Trophoblast cell (in vitro differentiated cells and primary cell): ENCODE data around the gene C12orf76.
"Not testable (repeated sequence)": the region's sequence is repeated elsewhere in the genome, so short reads cannot be mapped to it uniquely, and the experiment has no call there.

Experiments used
- DNase-seq, 2 donors: peaks; one replicate each; pipeline ENCODE4 v3.0.0-alpha.2; 2016
- H2AFZ ChIP-seq: 2 replicates; pipeline ENCODE4 v1.6.1; 2013; ENCODE audit warnings: low read length, moderate library complexity, mild to moderate bottlenecking; ENCODE audit not compliant: insufficient read depth, poor library complexity
- H2AK5ac ChIP-seq: 2 replicates; pipeline ENCODE4 v1.6.1; 2013; ENCODE audit warnings: mild to moderate bottlenecking, low read length
- H2BK120ac ChIP-seq: 2 replicates; pipeline ENCODE4 v1.6.1; 2013; ENCODE audit warnings: low read length, mild to moderate bottlenecking, moderate library complexity; ENCODE audit not compliant: insufficient read depth, poor library complexity
- H2BK12ac ChIP-seq: 2 replicates; pipeline ENCODE4 v1.6.1; 2013; ENCODE audit warnings: mild to moderate bottlenecking, low read length, moderate library complexity
- H2BK5ac ChIP-seq: 2 replicates; pipeline ENCODE4 v1.6.1; 2013; ENCODE audit warnings: low read length, low read depth, moderate library complexity, mild to moderate bottlenecking; ENCODE audit not compliant: poor library complexity
- H3K14ac ChIP-seq: 2 replicates; pipeline ENCODE4 v1.6.1; 2013; ENCODE audit warnings: mild to moderate bottlenecking, low read length
- H3K18ac ChIP-seq: 2 replicates; pipeline ENCODE4 v1.6.1; 2013; ENCODE audit warnings: mild to moderate bottlenecking, low read length
- H3K23ac ChIP-seq: 2 replicates; pipeline ENCODE4 v1.6.1; 2013; ENCODE audit warnings: low read length
- H3K27ac ChIP-seq: 2 replicates; pipeline ENCODE4 v1.5.1; 2013; ENCODE audit warnings: low read depth, mild to moderate bottlenecking, inconsistent platforms, low read length, moderate library complexity
- H3K27me3 ChIP-seq: 2 replicates; pipeline ENCODE4 v1.6.1; 2013; ENCODE audit warnings: inconsistent platforms, mild to moderate bottlenecking, low read length, moderate library complexity; ENCODE audit not compliant: insufficient read depth
- H3K36me3 ChIP-seq, 2 experiments: 1 replicate in 1 of 2; 2 replicates in 1 of 2; pipeline ENCODE4 v1.6.1; 2013; ENCODE audit warnings: low read length in 2 of 2, mild to moderate bottlenecking in 2 of 2, moderate library complexity in 1 of 2; ENCODE audit not compliant: insufficient read depth in 2 of 2, control insufficient read depth in 1 of 2
- H3K4ac ChIP-seq: 2 replicates; pipeline ENCODE4 v1.6.1; 2013; ENCODE audit warnings: low read depth, mild to moderate bottlenecking, low read length, moderate library complexity
- H3K4me1 ChIP-seq, 2 experiments: 1 replicate in 1 of 2; 2 replicates in 1 of 2; pipeline ENCODE4 v1.6.1; 2013; ENCODE audit warnings: low read length in 2 of 2, mild to moderate bottlenecking in 2 of 2, moderate library complexity in 1 of 2; ENCODE audit not compliant: insufficient read depth in 2 of 2, control insufficient read depth in 1 of 2
- H3K4me2 ChIP-seq: 2 replicates; pipeline ENCODE4 v1.6.1; 2013; ENCODE audit warnings: inconsistent platforms, mild to moderate bottlenecking, low read length, moderate library complexity
- H3K4me3 ChIP-seq: 2 replicates; pipeline ENCODE4 v1.5.1; 2013; ENCODE audit warnings: mild to moderate bottlenecking, low read depth, low read length, inconsistent platforms
- H3K79me1 ChIP-seq: one replicate; pipeline ENCODE4 v1.6.1; 2013; ENCODE audit warnings: low read length
- H3K79me2 ChIP-seq: 2 replicates; pipeline ENCODE4 v1.6.1; 2013; ENCODE audit warnings: low read length, mild to moderate bottlenecking; ENCODE audit not compliant: control insufficient read depth, insufficient read depth, poor library complexity
- H3K9ac ChIP-seq: 2 replicates; pipeline ENCODE4 v1.6.1; 2013; ENCODE audit warnings: mild to moderate bottlenecking, low read length
- H3K9me3 ChIP-seq: 2 replicates; pipeline ENCODE4 v1.6.1; 2013; ENCODE audit warnings: low read depth, mild to moderate bottlenecking, control low read depth, inconsistent platforms, low read length; ENCODE audit not compliant: insufficient read depth
- H4K12ac ChIP-seq: 2 replicates; pipeline ENCODE4 v1.6.1; 2013; ENCODE audit warnings: low read depth, mild to moderate bottlenecking, low read length, moderate library complexity
- H4K8ac ChIP-seq: 2 replicates; pipeline ENCODE4 v1.6.1; 2013; ENCODE audit warnings: low read depth, mild to moderate bottlenecking, low read length, moderate library complexity
- H4K91ac ChIP-seq: one replicate; pipeline ENCODE4 v1.6.1; 2013; ENCODE audit warnings: low read depth, mild to moderate bottlenecking, low read length, moderate library complexity
- WGBS: extraction: QIAGEN DNeasy Blood & Tissue Kit; methylation state at CpG from one replicate; pipeline ENCODE4 v1.1.7; 2013; ENCODE audit warnings: missing lambda C conversion rate; ENCODE audit not compliant: insufficient read length, insufficient coverage; ENCODE audit errors: extremely low coverage; 5-methylcytosine and 5-hydroxymethylcytosine counted together

The C12orf76 gene

GRCh38 chr12:110062241-110062640 lies 13.9 kb upstream of the C12orf76 start:
- no peak overlapping the region for H2AK5ac ChIP-seq
- no peak overlapping the region for H4K12ac ChIP-seq
- H3K4ac ChIP-seq, result no peak overlapping the region
- no peak overlapping the region for H3K4me2 ChIP-seq
- no peak overlapping the region for H3K18ac ChIP-seq
- no peak overlapping the region for H3K4me3 ChIP-seq
- H2AFZ ChIP-seq, result no peak overlapping the region
- WGBS, result no CpG with 5 or more reads among the region's 2 CpGs
- H3K36me3 ChIP-seq, result no peaks in the 10 kb centered on the region
- no peak overlapping the region for H4K8ac ChIP-seq
- H3K79me1 ChIP-seq, result no peaks in the 10 kb centered on the region
- no peak overlapping the region for H3K9ac ChIP-seq
- no peak overlapping the region for H3K27ac ChIP-seq
- no peak overlapping the region for H4K91ac ChIP-seq
- H3K4me1 ChIP-seq, result no peaks in the 10 kb centered on the region
- no peak overlapping the region for H3K14ac ChIP-seq
- H3K23ac ChIP-seq, result no peak overlapping the region
- no peak for DNase-seq
- H3K27me3 ChIP-seq, result no peaks in the 10 kb centered on the region
- H2BK120ac ChIP-seq, result no peak overlapping the region
- H2BK5ac ChIP-seq, result no peak overlapping the region
- no peak overlapping the region for H2BK12ac ChIP-seq
- no peaks in the 10 kb centered on the region for H3K79me2 ChIP-seq
- no peaks in the 10 kb centered on the region for H3K9me3 ChIP-seq

- Histone ChIP-seq H3K4ac (no peak overlapping the region), H3K4me2 (no peak overlapping the region), H2AK5ac (no peak overlapping the region), H4K12ac (no peak overlapping the region), H4K91ac (no peak overlapping the region), H3K79me2 (no peaks in the 10 kb centered on the region), H3K79me1 (peaks cover 3% of the 10 kb centered on the region), H3K4me3 (no peak overlapping the region), H3K27ac (no peak overlapping the region), H3K23ac (no peak overlapping the region), H3K36me3 (no peaks in the 10 kb centered on the region), H4K8ac (no peak overlapping the region), H2BK5ac (no peak overlapping the region), H3K9ac (no peak overlapping the region), H3K14ac (no peak overlapping the region), H2BK120ac (no peak overlapping the region), H2AFZ (no peak overlapping the region), H3K4me1 (peaks cover 0 to 5% of the 10 kb centered on the region in 2 experiments), H3K18ac (no peak overlapping the region), H3K27me3 (no peaks in the 10 kb centered on the region), H2BK12ac (no peak overlapping the region), H3K9me3 (no peaks in the 10 kb centered on the region)
- no peak for DNase-seq
- WGBS, result no CpG with 5 or more reads among the region's 2 CpGs
Measured at GRCh38 chr12:110059651-110060000, 11.3 kb upstream of the C12orf76 start.

GRCh38 chr12:110058875-110059615 lies 10.7 kb upstream of the C12orf76 start:
- no peak overlapping the region for H3K27ac ChIP-seq
- no peak overlapping the region for H3K4ac ChIP-seq
- H3K79me1 ChIP-seq, result peaks cover 3% of the 10 kb centered on the region
- H2AK5ac ChIP-seq, result no peak overlapping the region
- H3K79me2 ChIP-seq, result no peaks in the 10 kb centered on the region
- H3K4me1 ChIP-seq, result peaks cover 0 to 5% of the 10 kb centered on the region in 2 experiments
- no peak overlapping the region for H2AFZ ChIP-seq
- H3K36me3 ChIP-seq, result no peaks in the 10 kb centered on the region
- H3K27me3 ChIP-seq, result no peaks in the 10 kb centered on the region
- H4K8ac ChIP-seq, result no peak overlapping the region
- no peaks in the 10 kb centered on the region for H3K9me3 ChIP-seq
- H3K9ac ChIP-seq, result no peak overlapping the region
- no peak overlapping the region for H2BK5ac ChIP-seq
- H2BK120ac ChIP-seq, result no peak overlapping the region
- no peak overlapping the region for H2BK12ac ChIP-seq
- H3K4me3 ChIP-seq, result no peak overlapping the region
- H3K23ac ChIP-seq, result no peak overlapping the region
- DNase-seq, result no peak
- no CpG with 5 or more reads among the region's 9 CpGs for WGBS
- no peak overlapping the region for H3K4me2 ChIP-seq
- no peak overlapping the region for H3K14ac ChIP-seq
- H4K91ac ChIP-seq, result no peak overlapping the region
- H3K18ac ChIP-seq, result no peak overlapping the region
- no peak overlapping the region for H4K12ac ChIP-seq

GRCh38 chr12:110056643-110057042 lies 8.3 kb upstream of the C12orf76 start:
- H4K91ac ChIP-seq, H3K27me3 ChIP-seq, H2AK5ac ChIP-seq: not testable (repeated sequence)

More at GRCh38 chr12:110056643-110057042, 8.3 kb upstream of the C12orf76 start:
- no CpG with 5 or more reads among the region's 3 CpGs for WGBS
- H4K12ac ChIP-seq, H3K4me3 ChIP-seq, H3K4me2 ChIP-seq, H2BK12ac ChIP-seq, H3K79me2 ChIP-seq, H3K36me3 ChIP-seq, H3K9ac ChIP-seq, H3K4me1 ChIP-seq, H3K27ac ChIP-seq, H3K4ac ChIP-seq, H3K18ac ChIP-seq, H2BK120ac ChIP-seq, H3K79me1 ChIP-seq, DNase-seq, H2AFZ ChIP-seq, H3K9me3 ChIP-seq, H2BK5ac ChIP-seq, H3K14ac ChIP-seq, H4K8ac ChIP-seq, H3K23ac ChIP-seq: not testable (repeated sequence)
